Transverse colon (tissue), 4 donors: ENCODE results near the gene ABCF1. TPM values are rescaled to one million over a fixed set of nuclear protein-coding genes. Genes with fewer than 3 reads are reported as not detected.
"Not testable (repeated sequence)": the region's sequence is repeated elsewhere in the genome, so short reads cannot be mapped to it uniquely, and the experiment has no call there.

Experiments
- DNase-seq: peaks from one replicate; pipeline ENCODE4 v3.0.0-alpha.2; 2019
- H3K27ac ChIP-seq, 4 donors: fragments of 200-600 bp; sonication (generic); 2 replicates each; pipeline ENCODE4 v1.5.1; 2016 to 2018; ENCODE audit warnings: inconsistent platforms in 4 of 4
- H3K27me3 ChIP-seq: fragments of 200-600 bp; sonication (generic); 2 replicates; pipeline ENCODE4 v1.5.1; 2017; ENCODE audit warnings: inconsistent platforms
- H3K36me3 ChIP-seq, 4 donors: fragments of 200-600 bp; sonication (generic); 2 replicates each; pipeline ENCODE4 v1.5.1; 2017 to 2019; ENCODE audit warnings: inconsistent platforms in 4 of 4
- H3K4me1 ChIP-seq, 4 donors: fragments of 200-600 bp; sonication (generic); 2 replicates each; pipeline ENCODE4 v1.5.1; 2017 to 2020; ENCODE audit warnings: inconsistent platforms in 4 of 4
- H3K4me3 ChIP-seq, 4 donors: fragments of 200-600 bp; sonication (generic); 1 replicate in 1 of 4; 2 replicates in 3 of 4; pipeline versions ENCODE4 v1.5.1 to v1.6.1; 2017 to 2019; ENCODE audit warnings: inconsistent platforms in 4 of 4
- H3K9me3 ChIP-seq, 2 donors: fragments of 200-600 bp; sonication (generic); 2 replicates each; pipeline ENCODE4 v1.5.1; 2017 to 2019; ENCODE audit warnings: inconsistent platforms in 2 of 2
- CTCF ChIP-seq, 5 experiments: fragments of 200-600 bp in 3 of 5; fragments of 450-650 bp in 2 of 5; sonication (generic) in 3 of 5; IDR thresholded peaks; 1 replicate in 2 of 5; 2 replicates in 3 of 5; pipeline ENCODE4 v1.5.1; 2016 to 2017; ENCODE audit warnings: antibody characterized with exemption in 5 of 5, inconsistent platforms in 3 of 5, mild to moderate bottlenecking in 2 of 5, moderate library complexity in 1 of 5
- EP300 ChIP-seq: sonication (generic); formaldehyde crosslinking; IDR thresholded peaks from one replicate; pipeline ENCODE4 v1.6.1; 2017; ENCODE audit warnings: antibody characterized with exemption, low read depth
- POLR2A ChIP-seq: fragments of 450-650 bp; IDR thresholded peaks from one replicate; pipeline ENCODE4 v1.6.1; 2016; ENCODE audit warnings: antibody characterized with exemption, mild to moderate bottlenecking, moderate library complexity
- POLR2AphosphoS5 ChIP-seq, 3 donors: sonication (generic); formaldehyde crosslinking; IDR thresholded peaks; one replicate each; pipeline ENCODE4 v1.6.1; 2016; ENCODE audit warnings: antibody characterized with exemption in 3 of 3
- WGBS, 2 donors: methylation state at CpG; one replicate each; pipeline ENCODE4 v1.1.5; 2018; ENCODE audit warnings: low coverage in 1 of 2; 5-methylcytosine and 5-hydroxymethylcytosine counted together
- in situ Hi-C, 4 donors: fragments of 200-750 bp; cut with MboI; loops; one replicate each; pipeline versions ENCODE4 v1.15.0 to v1.15.1; 2017; ENCODE audit warnings: low sequenced_read_pairs in 3 of 4, low pct_ligation_motif_present in 1 of 4, low pct_unique_long_range_greater_than_20kb in 1 of 4
- intact Hi-C: fragments of 100-400 bp; cut with DNase I; formaldehyde crosslinking; loops from one replicate; pipeline ENCODE4 v1.15.1; 2023; ENCODE audit warnings: low total_unique reads
- total RNA-seq, 4 donors: library from RNA; depleted of rRNA; stranded (reverse); fragments of >200 nt; gene quantifications; one replicate each; pipeline ENCODE4 v1.1.0, GENCODE V29; 2016

ABCF1 gene
- total RNA-seq, 4 donors from 2014 or later = 33.0 to 52.0 (median 40.1) TPM

GRCh38 chr6:30597315-30598144 lies 26.3 kb downstream of the ABCF1 start:
- WGBS, 2 donors = 71 to 74% methylated on average over 10 to 15 of the region's 15 CpGs
- H3K9me3 ChIP-seq, H3K27me3 ChIP-seq, H3K4me1 ChIP-seq, H3K4me3 ChIP-seq, intact Hi-C loops, H3K27ac ChIP-seq: not testable (repeated sequence)
- peak; percentile 6 for TF ChIP-seq POLR2A
- TF ChIP-seq POLR2AphosphoS5 (IDR thresholded peaks at IDR 0.05) = peak in 1 of 3 donors; percentile 50
- TF ChIP-seq CTCF (IDR thresholded peaks at IDR 0.05) = peak; percentile 75 to 85 (median 80)
- peak; percentile 85 for DNase-seq
- in situ Hi-C loops = loop anchor here in 1 of 4 donors (5.0 kb wide), 1 partner anchor 115 kb away; no protein-coding TSS in a partner anchor
- peaks cover 0 to 16% (median 4%) of the 10 kb centered on the region in 4 donors for H3K36me3 ChIP-seq

GRCh38 chr6:30598912-30599624 lies 27.8 kb downstream of the ABCF1 start:
- no peaks in the 10 kb centered on the region for H3K9me3 ChIP-seq
- in situ Hi-C loops (loop anchor here in 1 of 4 donors (5.0 kb wide), 1 partner anchor 117 kb away; no protein-coding TSS in a partner anchor), intact Hi-C loops (no loop called here)
- no peak for TF ChIP-seq CTCF (IDR thresholded peaks at IDR 0.05)
- peak in 1 of 3 donors; percentile 13 for TF ChIP-seq POLR2AphosphoS5 (IDR thresholded peaks at IDR 0.05)
- no peak for TF ChIP-seq EP300
- TF ChIP-seq POLR2A = no peak
- no peak for DNase-seq
- peaks cover 0 to 31% (median 12%) of the 10 kb centered on the region in 4 donors for H3K36me3 ChIP-seq
- no peak overlapping the region for H3K27ac ChIP-seq
- WGBS, 2 donors = 73 to 85% methylated on average over 5 to 12 of the region's 12 CpGs
- H3K27me3 ChIP-seq = no peaks in the 10 kb centered on the region
- H3K4me1 ChIP-seq = no peaks in the 10 kb centered on the region
- no peak overlapping the region for H3K4me3 ChIP-seq

GRCh38 chr6:30599625-30600324 lies 28.5 kb downstream of the ABCF1 start:
- DNase-seq = no peak
- intact Hi-C loops (no loop called here), in situ Hi-C loops (loop anchor here in 1 of 4 donors (5.0 kb wide), 1 partner anchor 117 kb away; no protein-coding TSS in a partner anchor)
- Histone ChIP-seq H3K27ac (no peak overlapping the region), H3K27me3 (no peaks in the 10 kb centered on the region), H3K4me1 (no peaks in the 10 kb centered on the region), H3K36me3 (peaks cover 0 to 38% (median 16%) of the 10 kb centered on the region in 4 donors), H3K9me3 (no peaks in the 10 kb centered on the region), H3K4me3 (no peak overlapping the region)
- TF ChIP-seq POLR2AphosphoS5 (IDR thresholded peaks at IDR 0.05) = peak in 1 of 3 donors; percentile 9
- TF ChIP-seq POLR2A = no peak
- 63 to 84% methylated on average over 4 to 13 of the region's 13 CpGs for WGBS, 2 donors

GRCh38 chr6:30600451-30600961 lies 29.3 kb downstream of the ABCF1 start:
- Histone ChIP-seq H3K4me3 (no peak overlapping the region), H3K27me3 (no peaks in the 10 kb centered on the region), H3K9me3 (no peaks in the 10 kb centered on the region), H3K36me3 (peaks cover 0 to 46% (median 22%) of the 10 kb centered on the region in 4 donors), H3K27ac (no peak overlapping the region), H3K4me1 (no peaks in the 10 kb centered on the region)
- no peak for DNase-seq
- intact Hi-C loops (no loop called here), in situ Hi-C loops (no loop called here)
- 85% methylated on average over 10 of the region's 10 CpGs; no CpG with 5 or more reads in 1 of the 2 donors for WGBS, 2 donors
- no peak for TF ChIP-seq EP300
- peak in 1 of 3 donors; percentile 9 for TF ChIP-seq POLR2AphosphoS5 (IDR thresholded peaks at IDR 0.05)
- TF ChIP-seq POLR2A = peak; percentile 9
- no peak for TF ChIP-seq CTCF (IDR thresholded peaks at IDR 0.05)
